GM21786 (cell line): ENCODE results near the gene ARID3B.
"Not testable (repeated sequence)": the region's sequence is repeated elsewhere in the genome, so short reads cannot be mapped to it uniquely, and the experiment has no call there.

Source experiments
- ATAC-seq: cut with Tn5 transposase; IDR thresholded peaks from one replicate; pipeline ENCODE4 v1.9.1; 2021; ENCODE audit not compliant: unreplicated experiment

Gene ARID3B

GRCh38 chr15:74540761-74541493 lies at the start of gene ARID3B:
ARID3B (plus strand) TSS chr15:74541220; CDS start chr15:74543937, 2,717 bp downstream.
- peak; percentile 84 for ATAC-seq

GRCh38 chr15:74496648-74497047 lies 44.4 kb upstream of the ARID3B start:
- no peak for ATAC-seq

- no peak for ATAC-seq
These were observed 43.4 kb upstream of the ARID3B start for GRCh38 chr15:74497584-74497983.

- ATAC-seq, result no peak
These were observed 41.7 kb upstream of the ARID3B start for GRCh38 chr15:74499366-74499765.

GRCh38 chr15:74500401-74500800 lies 40.6 kb upstream of the ARID3B start:
- no peak for ATAC-seq

GRCh38 chr15:74502301-74502700 lies 38.7 kb upstream of the ARID3B start:
- no peak for ATAC-seq

- ATAC-seq, result no peak
These were observed 36.6 kb upstream of the ARID3B start for GRCh38 chr15:74504418-74504817.

GRCh38 chr15:74504836-74505235 lies 36.2 kb upstream of the ARID3B start:
- no peak for ATAC-seq

GRCh38 chr15:74505837-74506514 lies 35.0 kb upstream of the ARID3B start:
- ATAC-seq, result no peak

GRCh38 chr15:74506515-74506840 lies 34.5 kb upstream of the ARID3B start:
- no peak for ATAC-seq

GRCh38 chr15:74511583-74511982 lies 29.4 kb upstream of the ARID3B start:
- peak; percentile 60 for ATAC-seq

- ATAC-seq, result not testable (repeated sequence)
These were observed 27.0 kb upstream of the ARID3B start for GRCh38 chr15:74514059-74514458.

GRCh38 chr15:74517096-74517495 lies 23.9 kb upstream of the ARID3B start:
- no peak for ATAC-seq

GRCh38 chr15:74519311-74519710 lies 21.7 kb upstream of the ARID3B start:
- no peak for ATAC-seq

- no peak for ATAC-seq
These were observed 20.6 kb upstream of the ARID3B start for GRCh38 chr15:74520407-74520806.

GRCh38 chr15:74523982-74524381 lies 17.0 kb upstream of the ARID3B start:
- no peak for ATAC-seq

GRCh38 chr15:74525309-74525708 lies 15.7 kb upstream of the ARID3B start:
- no peak for ATAC-seq

- ATAC-seq, result no peak
These were observed 15.1 kb upstream of the ARID3B start for GRCh38 chr15:74525945-74526344.

GRCh38 chr15:74528876-74529275 lies 12.1 kb upstream of the ARID3B start:
- no peak for ATAC-seq

GRCh38 chr15:74529921-74530320 lies 11.1 kb upstream of the ARID3B start:
- no peak for ATAC-seq

GRCh38 chr15:74530771-74531143 lies 10.3 kb upstream of the ARID3B start:
- no peak for ATAC-seq

GRCh38 chr15:74531144-74531811 lies 9.7 kb upstream of the ARID3B start:
- ATAC-seq, result no peak
